HG02938 (cell line): ENCODE measurements around the gene IL10RA.

Experiments
- ATAC-seq: cut with Tn5 transposase; IDR thresholded peaks from one replicate; pipeline ENCODE4 v1.9.1; 2021; ENCODE audit warnings: mild to moderate bottlenecking, moderate library complexity; ENCODE audit not compliant: unreplicated experiment

The IL10RA gene

GRCh38 chr11:118042796-118043195 lies 56.6 kb downstream of the IL10RA start:
- no peak for ATAC-seq

- ATAC-seq, result no peak
These were observed 59.0 kb downstream of the IL10RA start for GRCh38 chr11:118045191-118045590.

- ATAC-seq, result no peak
These were observed 60.1 kb downstream of the IL10RA start for GRCh38 chr11:118046051-118046963.

GRCh38 chr11:118046964-118047700 lies 60.9 kb downstream of the IL10RA start:
- ATAC-seq, result no peak

- ATAC-seq, result no peak
These were observed 61.6 kb downstream of the IL10RA start for GRCh38 chr11:118047749-118048148.

GRCh38 chr11:118048472-118049370 lies 62.5 kb downstream of the IL10RA start:
- ATAC-seq, result no peak

GRCh38 chr11:118049771-118050170 lies 63.6 kb downstream of the IL10RA start:
- ATAC-seq, result no peak

- ATAC-seq, result no peak
These were observed 64.2 kb downstream of the IL10RA start for GRCh38 chr11:118050208-118050891.
